Measurements from ENCODE around the gene TEX14. TPM values are rescaled to one million over a fixed set of nuclear protein-coding genes. Genes with fewer than 3 reads are reported as not detected.

TEX14 gene
- total RNA-seq, 1 experiment from 2014 or later = 0.89 TPM

GRCh38 chr17:58648236-58648635 is 43.6 kb downstream of the TEX14 start:
- Histone ChIP-seq H3K79me2 (ENCODE audit: insufficient read depth, low read length) (no peaks in the 10 kb centered on the region), H3K9ac (ENCODE audit: low read length) (no peak overlapping the region), H4K20me1 (ENCODE audit: insufficient read depth) (no peaks in the 10 kb centered on the region), H3K27ac (ENCODE audit: low read depth, low read length) (no peak overlapping the region), H3K27me3 (ENCODE audit: insufficient read depth, low read length) (no peaks in the 10 kb centered on the region), H3K9me2 (ENCODE audit: insufficient read depth) (no peaks in the 10 kb centered on the region), H2AFZ (ENCODE audit: low read depth, low read length, poor library complexity, severe bottlenecking) (no peak overlapping the region), H3K9me3 (ENCODE audit: control insufficient read depth in 1 of 2, insufficient read depth in 1 of 2, low read depth in 1 of 2, low read length in 2 of 2) (no peaks in the 10 kb centered on the region), H3K36me3 (ENCODE audit: control insufficient read depth in 1 of 2, insufficient read depth in 2 of 2, low read length in 2 of 2) (no peaks in the 10 kb centered on the region), H3K4me1 (ENCODE audit: control insufficient read depth in 1 of 2, insufficient read depth in 2 of 2, low read length in 2 of 2) (peaks cover 0 to 19% of the 10 kb centered on the region in 2 experiments; a peak in 2 of 4 replicates), H3K4me2 (ENCODE audit: low read length) (no peak overlapping the region), H3K4me3 (replicated peaks in 1 of 2; ENCODE audit: low read depth in 1 of 2, low read length in 2 of 2) (no peak overlapping the region)
- TF ChIP-seq FOSL1 (IDR thresholded peaks at IDR 0.05; ENCODE audit: low read depth) (no peak), SIN3A (IDR thresholded peaks at IDR 0.05; ENCODE audit: low read depth) (no peak), ZBTB33 (IDR thresholded peaks at IDR 0.05; ENCODE audit: extremely low read depth, insufficient replicate concordance, low read length) (no peak), RAD21 (IDR thresholded peaks at IDR 0.05; ENCODE audit: low read depth) (no peak), POLR2A (IDR thresholded peaks at IDR 0.05; ENCODE audit: borderline replicate concordance, extremely low read depth, insufficient read depth, insufficient read length) (no peak), EGR1 (IDR thresholded peaks at IDR 0.05; ENCODE audit: low read depth) (no peak), ELF1 (IDR thresholded peaks at IDR 0.05; ENCODE audit: borderline replicate concordance, low read depth) (no peak), ZNF274 (IDR thresholded peaks at IDR 0.05; ENCODE audit: low read depth, low read length) (no peak), EZH2phosphoT487 (IDR thresholded peaks at IDR 0.05; ENCODE audit: borderline replicate concordance) (no peak)
- intact Hi-C loops (cut with micrococcal nuclease) = no loop called here
- RAD21 ChIA-PET (ENCODE audit: low non-redundant PET in 1 of 2, low total read pairs in 2 of 2, uncharacterized antibody in 2 of 2, unreplicated experiment in 2 of 2) = no interaction called here
- CTCF ChIA-PET = interaction anchor here (0.9 kb wide), 1 partner anchor 17 kb away, joined by 3 read pairs; no protein-coding TSS in a partner anchor
- peak; percentile 39; the same call in 1 of the 2 replicates for ATAC-seq
- POLR2A ChIA-PET = interaction anchor here (2.2 to 10.2 kb wide), 2 partner anchors 10 to 17 kb away, joined by 24 to 238 read pairs; no protein-coding TSS in a partner anchor
- no peak for DNase-seq (ENCODE audit: low read depth, low spot score)
- no TSS peak for BruUV-seq (replicated peaks)
